Measurements from ENCODE around the gene ISG20L2. TPM values are rescaled to one million over a fixed set of nuclear protein-coding genes. Genes with fewer than 3 reads are reported as not detected.
A peak's percentile ranks its signal among the peaks of the same experiment; 100 is the strongest.

Gene ISG20L2
- total and polyA plus RNA-seq, 3 donors from 2014 or later = 60.9 to 223 (median 150) TPM

DNA sequence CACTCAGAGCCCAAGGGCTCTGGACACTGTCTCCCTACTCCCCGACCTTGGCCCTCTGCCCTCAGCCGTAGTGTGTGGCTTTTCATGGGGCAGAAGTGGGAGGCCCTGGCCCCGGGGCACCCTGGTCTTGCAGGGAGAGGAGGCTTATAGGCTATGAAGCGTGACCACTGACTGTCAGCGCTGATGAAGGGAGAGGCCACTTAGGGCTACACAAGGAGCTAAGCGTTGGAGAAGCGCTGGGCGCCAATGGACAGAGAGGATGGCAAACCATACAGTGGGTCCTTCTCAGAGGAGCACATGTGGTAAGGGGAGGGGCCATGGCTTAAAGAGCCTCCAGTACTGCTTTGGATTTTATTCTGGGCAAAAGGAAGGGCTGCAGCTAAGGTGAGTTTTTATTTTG, 31.1 kb downstream of the ISG20L2 start:
- no peaks in the 10 kb centered on the region for H3K4me1 ChIP-seq
- no peaks in the 10 kb centered on the region for H3K9me3 ChIP-seq
- H3K4me3 ChIP-seq = no peak overlapping the region
- H3K27ac ChIP-seq = no peak overlapping the region
- H3K27me3 ChIP-seq = no peaks in the 10 kb centered on the region
- H3K36me3 ChIP-seq (ENCODE audit: low read depth, missing control alignments) = no peaks in the 10 kb centered on the region
- intact Hi-C loops (cut with DNase I; ENCODE audit: low total_unique reads) = no loop called here
- DNase-seq = no peak
- no peak for TF ChIP-seq POLR2A (IDR thresholded peaks at IDR 0.05)
- TF ChIP-seq, protein P1, sequence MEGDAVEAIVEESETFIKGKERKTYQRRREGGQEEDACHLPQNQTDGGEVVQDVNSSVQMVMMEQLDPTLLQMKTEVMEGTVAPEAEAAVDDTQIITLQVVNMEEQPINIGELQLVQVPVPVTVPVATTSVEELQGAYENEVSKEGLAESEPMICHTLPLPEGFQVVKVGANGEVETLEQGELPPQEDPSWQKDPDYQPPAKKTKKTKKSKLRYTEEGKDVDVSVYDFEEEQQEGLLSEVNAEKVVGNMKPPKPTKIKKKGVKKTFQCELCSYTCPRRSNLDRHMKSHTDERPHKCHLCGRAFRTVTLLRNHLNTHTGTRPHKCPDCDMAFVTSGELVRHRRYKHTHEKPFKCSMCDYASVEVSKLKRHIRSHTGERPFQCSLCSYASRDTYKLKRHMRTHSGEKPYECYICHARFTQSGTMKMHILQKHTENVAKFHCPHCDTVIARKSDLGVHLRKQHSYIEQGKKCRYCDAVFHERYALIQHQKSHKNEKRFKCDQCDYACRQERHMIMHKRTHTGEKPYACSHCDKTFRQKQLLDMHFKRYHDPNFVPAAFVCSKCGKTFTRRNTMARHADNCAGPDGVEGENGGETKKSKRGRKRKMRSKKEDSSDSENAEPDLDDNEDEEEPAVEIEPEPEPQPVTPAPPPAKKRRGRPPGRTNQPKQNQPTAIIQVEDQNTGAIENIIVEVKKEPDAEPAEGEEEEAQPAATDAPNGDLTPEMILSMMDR (IDR thresholded peaks at IDR 0.05) = no peak
- 81 to 83% methylated on average over 8 of the region's 8 CpGs for WGBS, 2 donors

DNA sequence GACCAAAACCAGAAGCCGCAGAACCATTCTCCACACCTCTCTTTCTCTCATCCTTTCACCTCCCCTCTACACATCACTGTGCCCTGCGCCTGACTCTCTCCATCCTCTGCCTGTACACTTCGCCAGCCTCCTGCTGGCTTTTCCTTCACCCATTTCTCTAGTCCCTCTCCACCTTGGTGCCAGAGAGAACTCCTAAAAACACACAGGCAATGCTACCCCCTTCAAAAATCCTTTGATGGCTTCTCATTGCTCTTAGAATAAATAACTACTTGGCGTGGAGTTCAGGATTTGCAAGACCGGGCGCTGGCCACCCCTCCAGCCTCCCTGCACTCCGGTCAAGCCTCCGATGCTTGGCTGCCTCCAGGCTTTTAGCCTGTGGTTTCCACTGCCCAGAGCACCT, 31.8 kb downstream of the ISG20L2 start:
- Histone ChIP-seq H3K27me3 (no peaks in the 10 kb centered on the region), H3K4me3 (no peak overlapping the region), H3K9me3 (no peaks in the 10 kb centered on the region), H3K27ac (no peak overlapping the region), H3K36me3 (ENCODE audit: low read depth, missing control alignments) (no peaks in the 10 kb centered on the region), H3K4me1 (no peaks in the 10 kb centered on the region)
- intact Hi-C loops (cut with DNase I; ENCODE audit: low total_unique reads) = no loop called here
- DNase-seq = no peak
- WGBS, 2 donors = 94% methylated on average over 8 of the region's 8 CpGs
- TF ChIP-seq, protein P1 (IDR thresholded peaks at IDR 0.05) = no peak
- TF ChIP-seq POLR2A (IDR thresholded peaks at IDR 0.05) = no peak

DNA sequence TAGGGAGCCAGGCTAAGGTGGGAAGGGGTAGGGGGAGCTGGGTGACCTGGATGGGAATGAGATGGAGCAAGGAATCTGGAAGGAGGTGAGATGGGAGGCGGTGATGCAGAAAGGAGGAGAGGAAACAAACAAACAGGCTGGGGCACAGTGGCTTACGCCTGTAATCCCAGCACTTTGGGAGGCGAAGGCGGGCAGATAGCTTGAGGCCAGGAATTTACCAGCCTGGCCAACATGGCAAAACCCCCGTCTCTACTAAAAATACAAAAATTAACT, 33.9 kb downstream of the ISG20L2 start:
- Histone ChIP-seq H3K4me1 (peaks cover 3% of the 10 kb centered on the region), H3K27ac (no peak overlapping the region), H3K4me3 (no peak overlapping the region), H3K36me3 (ENCODE audit: low read depth, missing control alignments) (no peaks in the 10 kb centered on the region), H3K9me3 (no peaks in the 10 kb centered on the region), H3K27me3 (no peaks in the 10 kb centered on the region)
- intact Hi-C loops (cut with DNase I; ENCODE audit: low total_unique reads) = no loop called here
- WGBS, 2 donors = 93 to 95% methylated on average over 5 of the region's 5 CpGs
- no peak for TF ChIP-seq POLR2A (IDR thresholded peaks at IDR 0.05)
- TF ChIP-seq, protein P1 (IDR thresholded peaks at IDR 0.05) = no peak
- DNase-seq = no peak

GRCh38 chr1:156693848-156694689, 34.5 kb downstream of the ISG20L2 start:
- 77 to 79% methylated on average over 11 to 12 of the region's 12 CpGs for WGBS, 2 donors
- DNase-seq = peak; percentile 51
- Histone ChIP-seq H3K27ac (no peak overlapping the region), H3K9me3 (no peaks in the 10 kb centered on the region), H3K4me3 (no peak overlapping the region), H3K27me3 (no peaks in the 10 kb centered on the region), H3K36me3 (ENCODE audit: low read depth, missing control alignments) (no peaks in the 10 kb centered on the region), H3K4me1 (peaks cover 8% of the 10 kb centered on the region)
- no peak for TF ChIP-seq POLR2A (IDR thresholded peaks at IDR 0.05)
- intact Hi-C loops (cut with DNase I; ENCODE audit: low total_unique reads) = no loop called here

- no peak overlapping the region for H3K27ac ChIP-seq
- DNase-seq = no peak
- intact Hi-C loops (cut with DNase I; ENCODE audit: low total_unique reads) = no loop called here
- H3K4me3 ChIP-seq = no peak overlapping the region
- TF ChIP-seq, protein P1 (IDR thresholded peaks at IDR 0.05) = no peak
- TF ChIP-seq POLR2A (IDR thresholded peaks at IDR 0.05) = no peak
- WGBS, 2 donors = 64 to 78% methylated on average over 12 to 15 of the region's 16 CpGs
- H3K4me1 ChIP-seq = peaks cover 9% of the 10 kb centered on the region
- H3K36me3 ChIP-seq (ENCODE audit: low read depth, missing control alignments) = no peaks in the 10 kb centered on the region
- no peaks in the 10 kb centered on the region for H3K9me3 ChIP-seq
- no peaks in the 10 kb centered on the region for H3K27me3 ChIP-seq
Observed at GRCh38 chr1:156692925-156693847, 35.4 kb downstream of the ISG20L2 start.
